Measurements from ENCODE around the gene FILIP1L. TPM values are rescaled to one million over a fixed set of nuclear protein-coding genes. Genes with fewer than 3 reads are reported as not detected.

FILIP1L gene
- total RNA-seq, 2 experiments from 2014 or later, result 0.24 TPM; not detected in 1

- Mint-ChIP-seq H3K4me1 (ENCODE audit: low read depth) (peaks cover 2% of the 10 kb centered on the region), H3K27ac (no peak overlapping the region), H3K4me3 (no peak overlapping the region), H3K27me3 (ENCODE audit: low read depth) (no peaks in the 10 kb centered on the region), H3K9me3 (no peaks in the 10 kb centered on the region), H3K36me3 (ENCODE audit: low read depth) (peaks cover 8% of the 10 kb centered on the region)
- intact Hi-C loops (cut with micrococcal nuclease), result no loop called here
- DNase-seq, result no peak
- CTCF ChIA-PET, result interaction anchor here (0.7 kb wide), 1 partner anchor 197 kb away, joined by 3 read pairs; no protein-coding TSS in a partner anchor
These were observed 85.2 kb downstream of the FILIP1L start for GRCh38 chr3:100029052-100029451.

GRCh38 chr3:100027321-100027720 is 87.0 kb downstream of the FILIP1L start:
- DNase-seq, result no peak
- Mint-ChIP-seq H3K4me3 (no peak overlapping the region), H3K27me3 (ENCODE audit: low read depth) (no peaks in the 10 kb centered on the region), H3K4me1 (ENCODE audit: low read depth) (peaks cover 2% of the 10 kb centered on the region), H3K36me3 (ENCODE audit: low read depth) (peaks cover 11% of the 10 kb centered on the region), H3K27ac (no peak overlapping the region), H3K9me3 (no peaks in the 10 kb centered on the region)
- intact Hi-C loops (cut with micrococcal nuclease), result no loop called here
- CTCF ChIA-PET, result no interaction called here

GRCh38 chr3:100024520-100025303 is 89.6 kb downstream of the FILIP1L start:
- no peaks in the 10 kb centered on the region for H3K27me3 Mint-ChIP-seq (ENCODE audit: low read depth)
- intact Hi-C loops (cut with micrococcal nuclease), result no loop called here
- CTCF ChIA-PET, result no interaction called here
- no peak overlapping the region for H3K4me3 Mint-ChIP-seq
- no peak for DNase-seq
- no peaks in the 10 kb centered on the region for H3K9me3 Mint-ChIP-seq
- no peaks in the 10 kb centered on the region for H3K4me1 Mint-ChIP-seq (ENCODE audit: low read depth)
- no peak overlapping the region for H3K27ac Mint-ChIP-seq
- H3K36me3 Mint-ChIP-seq (ENCODE audit: low read depth), result peaks cover 8% of the 10 kb centered on the region

- Mint-ChIP-seq H3K4me1 (ENCODE audit: low read depth) (no peaks in the 10 kb centered on the region), H3K27ac (no peak overlapping the region), H3K9me3 (no peaks in the 10 kb centered on the region), H3K27me3 (ENCODE audit: low read depth) (no peaks in the 10 kb centered on the region), H3K36me3 (ENCODE audit: low read depth) (peaks cover 8% of the 10 kb centered on the region), H3K4me3 (no peak overlapping the region)
- DNase-seq, result no peak
- intact Hi-C loops (cut with micrococcal nuclease), result no loop called here
- CTCF ChIA-PET, result no interaction called here
These were observed 90.7 kb downstream of the FILIP1L start for GRCh38 chr3:100023595-100023994.

GRCh38 chr3:100023150-100023549 is 91.2 kb downstream of the FILIP1L start:
- intact Hi-C loops (cut with micrococcal nuclease), result no loop called here
- Mint-ChIP-seq H3K4me3 (no peak overlapping the region), H3K9me3 (no peaks in the 10 kb centered on the region), H3K27ac (no peak overlapping the region), H3K27me3 (ENCODE audit: low read depth) (no peaks in the 10 kb centered on the region), H3K4me1 (ENCODE audit: low read depth) (no peaks in the 10 kb centered on the region), H3K36me3 (ENCODE audit: low read depth) (peaks cover 8% of the 10 kb centered on the region)
- DNase-seq, result no peak
- CTCF ChIA-PET, result no interaction called here

- CTCF ChIA-PET, result interaction anchor here (0.6 kb wide), 2 partner anchors 9 to 122 kb away, joined by 3 to 5 read pairs; no protein-coding TSS in a partner anchor
- H3K4me1 Mint-ChIP-seq (ENCODE audit: low read depth), result no peaks in the 10 kb centered on the region
- no peaks in the 10 kb centered on the region for H3K9me3 Mint-ChIP-seq
- no peak overlapping the region for H3K27ac Mint-ChIP-seq
- H3K4me3 Mint-ChIP-seq, result no peak overlapping the region
- intact Hi-C loops (cut with micrococcal nuclease), result no loop called here
- H3K36me3 Mint-ChIP-seq (ENCODE audit: low read depth), result peaks cover 8% of the 10 kb centered on the region
- no peak for DNase-seq
- no peaks in the 10 kb centered on the region for H3K27me3 Mint-ChIP-seq (ENCODE audit: low read depth)
These were observed 91.8 kb downstream of the FILIP1L start for GRCh38 chr3:100022506-100022905.

- H3K27ac Mint-ChIP-seq, result no peak overlapping the region
- H3K36me3 Mint-ChIP-seq (ENCODE audit: low read depth), result peaks cover 10% of the 10 kb centered on the region
- no peak for DNase-seq
- H3K9me3 Mint-ChIP-seq, result no peaks in the 10 kb centered on the region
- CTCF ChIA-PET, result interaction anchor here (1.7 kb wide), 1 partner anchor 48 kb away, joined by 4 read pairs; no protein-coding TSS in a partner anchor
- intact Hi-C loops (cut with micrococcal nuclease), result no loop called here
- no peaks in the 10 kb centered on the region for H3K27me3 Mint-ChIP-seq (ENCODE audit: low read depth)
- no peak overlapping the region for H3K4me3 Mint-ChIP-seq
- H3K4me1 Mint-ChIP-seq (ENCODE audit: low read depth), result no peaks in the 10 kb centered on the region
These were observed 93.2 kb downstream of the FILIP1L start for GRCh38 chr3:100020876-100021644.

GRCh38 chr3:100019719-100020118 is 94.6 kb downstream of the FILIP1L start:
- Mint-ChIP-seq H3K27me3 (ENCODE audit: low read depth) (no peaks in the 10 kb centered on the region), H3K4me3 (no peak overlapping the region), H3K9me3 (peaks cover 3% of the 10 kb centered on the region), H3K36me3 (ENCODE audit: low read depth) (peaks cover 17% of the 10 kb centered on the region), H3K27ac (no peak overlapping the region), H3K4me1 (ENCODE audit: low read depth) (no peaks in the 10 kb centered on the region)
- no peak for DNase-seq
- CTCF ChIA-PET, result interaction anchor here (0.7 kb wide), 1 partner anchor 49 kb away, joined by 3 read pairs; no protein-coding TSS in a partner anchor
- intact Hi-C loops (cut with micrococcal nuclease), result no loop called here

GRCh38 chr3:100018806-100019205 is 95.5 kb downstream of the FILIP1L start:
- no peaks in the 10 kb centered on the region for H3K4me1 Mint-ChIP-seq (ENCODE audit: low read depth)
- no peak overlapping the region for H3K27ac Mint-ChIP-seq
- no peaks in the 10 kb centered on the region for H3K27me3 Mint-ChIP-seq (ENCODE audit: low read depth)
- H3K4me3 Mint-ChIP-seq, result no peak overlapping the region
- H3K36me3 Mint-ChIP-seq (ENCODE audit: low read depth), result peaks cover 16% of the 10 kb centered on the region
- intact Hi-C loops (cut with micrococcal nuclease), result no loop called here
- H3K9me3 Mint-ChIP-seq, result peaks cover 3% of the 10 kb centered on the region
- DNase-seq, result no peak
- CTCF ChIA-PET, result no interaction called here

GRCh38 chr3:100010087-100010417 is 104.2 kb downstream of the FILIP1L start:
- peaks cover 2% of the 10 kb centered on the region for H3K9me3 Mint-ChIP-seq
- intact Hi-C loops (cut with micrococcal nuclease), result no loop called here
- H3K27ac Mint-ChIP-seq, result no peak overlapping the region
- CTCF ChIA-PET, result no interaction called here
- H3K27me3 Mint-ChIP-seq (ENCODE audit: low read depth), result no peaks in the 10 kb centered on the region
- DNase-seq, result no peak
- H3K4me1 Mint-ChIP-seq (ENCODE audit: low read depth), result peaks cover 7% of the 10 kb centered on the region
- H3K36me3 Mint-ChIP-seq (ENCODE audit: low read depth), result peaks cover 17% of the 10 kb centered on the region
- H3K4me3 Mint-ChIP-seq, result no peak overlapping the region

- H3K27ac Mint-ChIP-seq, result no peak overlapping the region
- CTCF ChIA-PET, result no interaction called here
- H3K36me3 Mint-ChIP-seq (ENCODE audit: low read depth), result peaks cover 14% of the 10 kb centered on the region
- no peaks in the 10 kb centered on the region for H3K27me3 Mint-ChIP-seq (ENCODE audit: low read depth)
- intact Hi-C loops (cut with micrococcal nuclease), result no loop called here
- no peak for DNase-seq
- H3K4me3 Mint-ChIP-seq, result no peak overlapping the region
- H3K9me3 Mint-ChIP-seq, result no peaks in the 10 kb centered on the region
- peaks cover 10% of the 10 kb centered on the region for H3K4me1 Mint-ChIP-seq (ENCODE audit: low read depth)
These were observed 104.8 kb downstream of the FILIP1L start for GRCh38 chr3:100009276-100010086.

GRCh38 chr3:100008081-100008698 is 106.1 kb downstream of the FILIP1L start:
- Mint-ChIP-seq H3K27ac (no peak overlapping the region), H3K4me3 (no peak overlapping the region), H3K36me3 (ENCODE audit: low read depth) (peaks cover 11% of the 10 kb centered on the region), H3K27me3 (ENCODE audit: low read depth) (no peaks in the 10 kb centered on the region), H3K4me1 (ENCODE audit: low read depth) (peaks cover 12% of the 10 kb centered on the region), H3K9me3 (no peaks in the 10 kb centered on the region)
- CTCF ChIA-PET, result no interaction called here
- no peak for DNase-seq
- intact Hi-C loops (cut with micrococcal nuclease), result no loop called here
